ENCODE results near the gene P2RX4.
"Not testable (repeated sequence)": the region's sequence is repeated elsewhere in the genome, so short reads cannot be mapped to it uniquely, and the experiment has no call there.

The P2RX4 gene

DNA sequence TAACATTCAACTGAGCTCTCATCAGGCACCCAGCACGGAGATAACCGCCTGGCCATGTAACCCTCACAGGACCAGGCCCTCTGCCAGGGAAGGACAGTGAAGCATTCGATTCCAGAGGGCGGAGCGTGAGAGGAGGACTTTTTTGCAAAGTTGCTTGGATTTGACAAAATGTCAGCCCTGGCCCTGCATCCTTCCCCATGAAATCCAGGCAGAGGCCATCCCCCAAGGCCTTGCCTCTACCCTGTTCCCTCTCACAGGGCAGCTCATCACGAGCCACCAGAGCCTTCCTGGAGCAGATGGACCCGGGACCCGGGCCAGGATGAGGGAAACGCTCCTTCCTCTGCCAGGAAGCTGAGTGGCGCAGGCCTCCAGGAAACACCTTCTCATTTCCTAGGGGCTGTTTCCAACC lies 69.6 kb downstream of the P2RX4 start:
- DNase-seq: no peak

DNA sequence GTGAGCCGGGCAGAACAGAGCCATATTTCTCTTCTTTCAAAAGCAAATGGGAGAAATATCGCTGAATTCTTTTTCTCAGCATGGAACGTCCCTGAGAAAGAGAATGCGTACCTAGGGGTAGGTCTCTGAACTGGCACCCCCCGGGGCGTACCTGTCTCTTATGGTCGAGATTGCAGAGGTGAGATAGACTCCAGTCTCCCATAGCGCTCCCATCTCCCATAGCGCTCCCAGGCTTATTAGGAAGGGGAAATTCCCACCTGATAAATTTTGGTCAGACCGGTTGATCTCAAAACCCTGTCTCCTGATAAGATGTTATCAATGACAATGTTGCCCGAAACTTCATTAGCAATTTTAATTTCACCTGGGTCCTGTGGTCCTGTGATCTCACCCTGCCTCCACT lies 70.6 kb downstream of the P2RX4 start:
- DNase-seq: not testable (repeated sequence)

DNA sequence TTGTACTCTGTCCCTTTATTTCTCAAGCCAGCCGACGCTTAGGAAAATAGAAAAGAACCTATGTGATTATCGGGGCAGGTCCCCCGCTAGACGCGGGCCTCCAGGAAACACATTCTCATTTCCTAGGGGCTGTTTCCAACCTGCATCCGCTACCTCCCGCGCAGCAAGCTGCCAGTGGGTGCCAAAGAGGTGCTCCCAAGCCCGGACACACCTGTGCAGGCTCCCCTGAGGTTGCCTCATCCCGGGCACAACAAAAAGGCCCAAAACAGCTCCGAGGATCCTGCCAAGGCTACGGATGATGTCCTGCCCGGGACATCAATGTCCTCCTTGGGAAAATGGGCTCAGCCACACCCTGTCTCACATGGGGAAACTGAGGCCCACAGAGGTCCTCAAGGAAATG lies 71.2 kb downstream of the P2RX4 start:
- DNase-seq: not testable (repeated sequence)

DNA sequence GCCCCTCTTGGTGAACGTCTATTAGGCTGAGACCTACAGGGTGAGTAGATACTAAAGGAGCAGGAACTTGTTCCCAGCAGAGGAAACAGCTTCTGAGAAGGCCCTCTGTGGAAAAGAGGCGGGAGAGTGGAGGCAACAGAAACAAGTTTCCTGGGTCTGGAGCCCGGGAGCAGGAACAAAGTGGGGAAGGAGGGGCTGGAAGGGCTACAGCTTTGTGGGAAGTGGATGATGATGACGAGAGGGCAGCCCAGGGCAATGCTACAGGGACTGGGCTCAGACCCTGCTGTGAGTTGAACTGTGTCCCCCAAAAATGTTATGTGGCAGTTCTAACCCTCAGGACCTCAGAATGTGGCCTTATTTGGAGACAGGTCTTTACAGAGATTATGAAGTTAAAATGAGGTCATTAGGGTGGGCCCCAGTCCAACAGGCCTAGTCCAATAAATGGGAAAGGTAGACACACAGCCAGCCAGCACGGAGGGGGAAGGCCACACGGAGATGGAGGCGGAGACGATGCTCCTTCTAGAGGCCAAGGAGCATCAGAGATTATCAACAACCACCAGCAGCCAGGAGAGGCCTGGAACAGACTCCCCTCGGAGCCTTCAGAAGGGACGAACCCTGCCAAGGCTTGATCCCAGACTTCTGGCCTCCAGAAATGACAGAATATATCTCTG lies 72.3 kb downstream of the P2RX4 start:
- DNase-seq: no peak

DNA sequence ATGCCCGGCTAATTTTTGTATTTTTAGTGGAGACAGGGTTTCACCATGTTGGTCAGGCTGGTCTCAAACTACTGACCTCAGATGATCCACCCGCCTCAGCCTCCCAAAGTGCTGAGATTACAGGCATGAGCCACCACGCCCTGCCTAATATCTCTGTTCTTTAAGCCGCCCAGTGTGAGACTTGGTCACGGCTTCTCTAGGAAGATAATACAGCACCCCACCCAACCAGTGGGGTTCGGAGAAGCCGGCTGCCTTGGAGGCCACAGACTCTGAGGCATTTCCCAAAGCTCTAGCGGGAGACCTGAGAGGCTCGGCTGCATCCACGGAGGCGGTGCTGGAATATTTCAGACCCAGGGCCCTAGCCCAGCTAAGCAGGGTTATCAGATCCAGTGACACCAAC lies 73.0 kb downstream of the P2RX4 start:
- not testable (repeated sequence) for DNase-seq

DNA sequence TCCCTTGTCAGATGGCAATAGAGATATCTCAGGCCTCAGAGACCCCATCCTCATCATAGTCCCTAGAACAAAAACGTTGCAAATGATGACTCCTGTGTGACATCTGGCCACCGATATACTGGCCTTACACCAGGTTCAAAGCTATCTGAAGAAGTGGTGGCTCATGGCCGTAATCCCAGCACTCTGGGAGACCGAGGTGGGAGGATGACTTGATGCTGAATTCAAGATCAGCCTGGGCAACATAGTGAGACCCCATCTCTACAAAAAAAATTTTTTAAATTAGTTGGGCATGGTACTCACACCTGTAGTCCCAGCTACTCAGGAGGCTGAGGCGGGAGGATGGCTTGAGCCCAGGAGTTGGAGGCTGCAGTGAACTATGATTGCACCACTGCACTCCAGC lies 73.5 kb downstream of the P2RX4 start:
- no peak for DNase-seq
